HT-29 (cell line): ENCODE data around the gene TDRD10. TPM values are rescaled to one million over a fixed set of nuclear protein-coding genes. Genes with fewer than 3 reads are reported as not detected.
A peak's percentile ranks its signal among the peaks of the same experiment; 100 is the strongest.
"Not testable (repeated sequence)": the region's sequence is repeated elsewhere in the genome, so short reads cannot be mapped to it uniquely, and the experiment has no call there.

Experiments
- DNase-seq: peaks from one replicate; pipeline ENCODE4 v3.0.0-alpha.2; 2015; ENCODE audit warnings: low spot score
- total RNA-seq: library from RNA; depleted of rRNA; stranded (reverse); fragments of >200 nt; shearing (Covaris generic); gene quantifications from 2 replicates; pipeline ENCODE4 v1.2.3, GENCODE V29; 2014

Gene TDRD10
- total RNA-seq, 1 experiment from 2014 or later, result not detected

GRCh38 chr1:154479764-154480421, 22.1 kb upstream of the TDRD10 start:
- peak; percentile 93 for DNase-seq

DNA sequence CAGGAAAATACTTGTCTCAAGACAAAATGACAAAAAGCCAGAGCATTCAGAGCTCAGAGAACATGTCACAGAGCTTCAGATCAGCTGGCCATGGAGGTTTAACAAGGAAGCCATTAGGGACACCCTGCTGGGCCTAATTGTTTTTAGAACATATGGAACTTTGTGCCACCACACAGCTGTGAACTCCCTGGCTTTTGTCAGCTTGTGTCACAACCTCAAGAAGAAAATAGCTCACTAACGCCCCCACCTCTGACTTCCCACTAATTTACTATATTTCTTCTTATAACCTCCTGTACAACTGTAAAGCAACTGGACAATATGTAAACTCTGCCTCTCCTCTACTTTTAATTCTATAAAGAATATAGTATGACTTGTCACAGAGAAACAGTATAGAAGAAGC, 21.0 kb upstream of the TDRD10 start:
- no peak for DNase-seq

DNA sequence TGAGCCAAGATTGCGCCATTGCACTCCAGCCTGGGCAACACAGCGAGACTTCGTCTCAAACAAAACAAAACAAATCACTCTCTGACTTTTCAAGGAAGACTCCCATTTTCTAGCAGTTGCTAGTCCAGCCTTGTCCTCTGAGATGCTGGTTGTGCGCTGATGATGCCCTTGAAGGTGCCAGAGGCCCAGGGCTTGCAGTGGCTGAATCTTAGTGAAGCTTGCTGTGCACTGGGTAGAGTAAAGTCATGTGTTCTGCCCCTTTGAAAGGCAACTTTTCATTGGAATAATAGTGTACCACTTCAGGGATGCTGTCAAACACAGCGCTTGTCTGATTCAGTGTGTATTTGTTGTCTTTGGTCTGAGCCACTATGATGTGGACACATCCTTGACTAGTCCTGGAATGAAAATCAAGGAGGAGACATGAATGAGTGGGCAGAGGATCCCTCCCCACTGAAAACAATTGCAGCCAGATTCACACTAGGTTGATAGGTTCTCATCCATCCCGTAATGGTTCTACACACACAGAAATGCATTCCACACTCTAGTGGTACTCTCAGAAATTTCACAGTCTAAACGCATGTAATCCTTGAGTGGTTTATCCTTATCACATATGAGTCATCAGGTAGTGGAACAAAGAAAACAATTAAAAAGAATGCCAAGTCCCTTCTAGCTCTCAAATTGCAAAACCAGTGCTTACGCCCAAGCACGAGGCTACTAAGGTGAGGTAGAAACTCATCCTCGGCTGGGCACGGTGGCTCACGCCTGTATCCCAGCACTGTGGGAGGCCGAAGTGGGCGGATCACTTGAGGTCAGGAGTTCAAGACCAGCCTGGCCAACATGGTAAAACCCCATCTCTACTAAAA, 17.8 kb upstream of the TDRD10 start:
- peak; percentile 26 for DNase-seq

DNA sequence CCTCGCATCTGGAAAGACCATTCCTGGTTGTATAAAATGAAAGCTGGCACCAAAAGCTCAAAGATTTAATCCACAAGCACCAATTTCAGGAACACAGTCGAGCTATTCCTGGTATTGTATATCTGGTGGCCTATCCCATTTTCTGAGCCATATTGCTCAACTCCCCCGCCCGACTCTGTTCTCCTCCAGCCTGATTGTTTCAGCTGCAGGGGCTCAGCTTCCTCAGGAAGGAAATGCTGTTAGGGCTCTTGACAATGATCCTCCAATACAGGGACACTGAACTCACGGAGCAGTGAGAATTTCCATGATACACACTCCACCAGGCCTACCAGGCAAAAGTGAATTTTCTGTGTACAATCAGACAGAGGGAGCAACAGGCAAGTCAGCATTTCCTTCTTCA, 16.9 kb upstream of the TDRD10 start:
- DNase-seq, result no peak

- no peak for DNase-seq
These were observed 16.0 kb upstream of the TDRD10 start for GRCh38 chr1:154485910-154486496.

GRCh38 chr1:154486756-154487155, 15.3 kb upstream of the TDRD10 start:
- DNase-seq, result not testable (repeated sequence)

DNA sequence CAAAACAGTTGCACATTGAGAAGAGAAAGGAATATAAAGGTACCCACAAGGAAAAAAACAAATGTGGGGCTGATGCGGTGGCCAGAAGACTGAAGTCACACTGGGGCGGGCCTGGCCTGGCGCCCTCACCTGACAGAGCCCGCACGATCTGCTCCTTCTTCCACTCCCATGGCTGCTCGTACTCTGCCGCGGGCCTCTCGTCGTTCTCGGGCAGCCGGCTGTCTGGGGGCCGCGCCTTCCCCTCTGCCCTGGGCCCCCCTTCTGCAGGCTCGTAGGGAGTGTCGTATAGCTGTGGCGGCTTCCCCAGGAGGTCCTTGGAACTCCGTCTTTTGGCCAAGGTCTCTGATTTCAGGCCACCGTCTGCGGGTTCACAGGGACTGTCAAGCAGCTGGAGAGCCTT, 13.1 kb upstream of the TDRD10 start:
- DNase-seq, result no peak

DNA sequence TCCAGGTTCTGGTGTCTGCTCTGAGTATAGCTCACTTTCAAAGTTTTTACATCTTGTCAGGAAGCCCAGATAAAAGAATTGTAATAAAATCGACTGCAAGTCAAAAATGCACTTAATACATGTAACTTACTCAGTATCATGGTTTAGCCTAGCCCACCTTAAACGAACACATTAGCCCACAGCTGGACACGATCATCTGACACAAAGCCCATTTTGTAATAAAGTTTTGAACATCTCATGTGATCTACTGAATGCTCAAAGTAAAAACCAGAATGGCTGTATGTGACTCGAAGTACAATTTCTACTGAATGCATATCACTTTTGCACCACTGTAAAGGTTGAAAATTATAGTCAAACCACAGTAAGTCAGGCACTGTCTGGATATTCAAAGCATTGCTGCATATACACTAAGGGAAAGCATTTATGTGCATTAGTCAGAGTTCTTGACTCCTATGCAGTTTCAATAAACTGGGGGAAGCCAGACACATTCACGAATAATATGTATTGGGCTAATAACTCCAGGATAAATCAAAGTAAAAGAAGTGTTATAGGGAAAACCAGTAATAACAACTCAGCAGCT, 12.2 kb upstream of the TDRD10 start:
- DNase-seq, result no peak

GRCh38 chr1:154490317-154490716, 11.7 kb upstream of the TDRD10 start:
- no peak for DNase-seq

GRCh38 chr1:154492115-154492514, 9.9 kb upstream of the TDRD10 start:
- no peak for DNase-seq

DNA sequence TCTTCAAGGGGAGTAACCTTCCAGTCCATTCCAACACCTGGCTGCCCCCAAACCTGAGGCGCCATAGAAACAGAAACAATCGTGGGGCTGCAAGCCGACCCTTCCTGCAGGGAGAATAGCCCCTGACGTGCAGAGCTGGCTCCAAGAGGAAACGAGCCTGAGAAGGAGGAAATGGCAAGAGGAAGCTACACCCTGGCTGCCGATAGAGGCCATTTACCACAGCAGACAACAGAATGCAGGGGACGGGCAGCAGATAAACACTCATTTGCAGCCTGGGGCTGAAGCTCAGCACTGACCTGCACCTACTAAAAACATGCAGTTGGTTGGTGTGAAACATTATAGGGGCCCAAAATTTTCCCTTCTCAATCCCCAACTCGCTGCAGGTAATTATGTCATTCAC, 8.7 kb upstream of the TDRD10 start:
- DNase-seq, result no peak

DNA sequence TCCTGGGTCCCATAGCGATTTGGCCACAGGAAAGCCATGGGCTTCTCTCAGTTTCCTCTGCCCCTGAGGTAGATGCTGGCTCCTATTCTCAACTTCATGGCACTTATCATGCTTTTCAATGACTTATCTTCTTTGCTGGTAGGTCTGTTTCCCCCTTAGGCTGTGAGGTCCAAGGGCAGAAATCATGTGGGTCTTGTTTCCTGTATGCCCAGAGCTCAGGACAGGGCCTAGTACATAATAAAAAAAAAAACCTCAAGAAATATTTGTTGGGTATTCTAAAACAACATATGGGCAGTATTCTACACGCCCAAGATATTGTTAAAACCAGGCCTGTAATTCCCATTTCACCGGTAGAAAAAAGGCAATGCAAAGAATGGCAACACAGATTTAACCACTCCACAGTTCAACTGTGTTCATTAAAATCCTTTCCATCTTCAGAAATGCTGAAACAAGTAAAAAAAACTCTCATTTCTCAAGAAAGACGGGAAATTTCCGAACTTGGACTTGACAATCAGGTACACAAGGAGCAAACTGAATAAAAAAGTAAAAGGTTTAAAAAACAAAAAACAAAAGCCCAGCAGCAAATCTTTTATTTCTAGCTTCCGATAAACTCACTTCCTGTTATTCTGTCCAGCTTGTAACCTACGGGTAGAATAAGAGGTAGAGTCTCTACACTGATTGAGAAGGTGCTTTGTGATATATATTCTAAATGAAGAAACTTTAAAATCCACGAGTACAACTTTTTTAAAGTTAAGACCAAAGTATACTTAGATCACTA, 6.3 kb upstream of the TDRD10 start:
- no peak for DNase-seq

DNA sequence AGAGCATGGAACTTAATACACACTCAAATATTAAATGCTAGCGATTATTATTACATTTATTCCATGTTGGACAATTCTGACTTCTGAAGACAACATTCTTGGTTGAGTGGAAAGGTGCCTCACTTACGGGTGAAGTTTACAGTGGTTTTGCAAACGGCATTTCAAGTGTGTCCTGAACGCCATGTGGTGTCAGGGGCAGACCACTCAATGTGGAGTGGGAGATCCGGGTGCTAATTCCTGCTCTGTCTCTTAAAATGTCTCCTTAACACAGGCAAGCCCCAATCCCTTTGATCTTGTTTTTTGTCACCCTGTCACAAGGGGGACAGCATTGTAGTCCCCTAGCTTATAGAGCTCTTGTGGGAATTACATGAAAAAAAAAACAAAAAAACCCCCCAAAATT, 5.6 kb upstream of the TDRD10 start:
- DNase-seq, result no peak

GRCh38 chr1:154497026-154497806, 4.8 kb upstream of the TDRD10 start:
- DNase-seq, result no peak

DNA sequence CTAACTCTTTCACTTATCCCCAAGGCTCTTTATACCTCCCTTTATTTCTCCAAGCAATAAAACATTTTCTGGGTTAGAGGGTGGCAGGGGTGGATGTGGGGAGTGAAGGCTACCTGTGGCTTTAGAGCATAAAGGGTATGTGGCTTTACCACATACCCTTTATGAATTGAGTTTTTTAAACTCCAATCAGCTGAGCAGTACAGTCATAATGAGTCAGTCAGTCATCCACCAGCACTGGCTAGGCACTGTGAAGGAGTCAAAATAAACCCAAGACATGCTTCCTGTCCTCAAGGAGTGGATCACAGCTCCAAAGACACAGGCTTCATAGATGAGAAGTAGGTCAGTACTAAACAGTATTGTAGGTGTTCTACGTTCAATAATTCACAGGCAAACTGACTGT, 2.6 kb upstream of the TDRD10 start:
- no peak for DNase-seq

DNA sequence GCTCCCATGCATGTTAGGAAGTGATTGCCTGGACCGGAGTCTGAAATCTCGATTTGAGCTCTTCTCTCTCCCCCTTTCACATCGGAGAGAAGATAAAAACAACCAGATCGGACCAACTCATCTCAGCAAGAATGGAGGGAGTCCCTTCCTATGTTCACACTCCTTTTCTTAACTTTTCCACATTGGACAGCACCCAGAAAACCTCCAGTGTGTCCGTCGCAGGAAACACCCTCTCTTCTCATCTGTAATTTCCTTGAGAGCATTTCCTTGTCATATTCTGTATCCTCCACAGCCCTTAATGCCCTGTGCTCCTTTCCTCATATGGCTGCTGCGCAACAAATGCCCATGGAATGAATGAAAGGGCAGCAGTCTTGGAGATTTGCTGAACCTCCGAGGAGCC, 1.5 kb upstream of the TDRD10 start:
- DNase-seq, result no peak

GRCh38 chr1:154501423-154502065, 475 bp upstream of the TDRD10 start:
- DNase-seq, result no peak

DNA sequence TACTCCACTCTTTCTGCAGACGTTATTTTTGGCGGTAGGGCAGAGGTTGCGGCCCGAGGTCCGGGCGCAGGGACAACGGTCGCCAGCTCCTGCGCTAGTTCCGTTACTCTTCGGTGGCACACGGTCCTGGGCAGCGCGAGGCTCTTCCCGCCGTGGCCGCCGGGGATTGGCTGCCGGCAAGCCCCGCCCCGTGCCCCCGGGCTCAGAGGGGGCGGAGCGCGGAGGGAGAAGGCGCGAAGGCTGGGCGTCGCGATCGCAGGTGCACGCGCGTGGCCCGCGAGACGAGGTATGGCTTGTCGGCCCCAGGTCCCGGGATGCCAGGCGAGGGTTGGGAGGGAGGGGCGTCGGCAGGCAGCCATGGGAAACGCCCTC, 711 bp downstream of the TDRD10 start:
- DNase-seq, result no peak

DNA sequence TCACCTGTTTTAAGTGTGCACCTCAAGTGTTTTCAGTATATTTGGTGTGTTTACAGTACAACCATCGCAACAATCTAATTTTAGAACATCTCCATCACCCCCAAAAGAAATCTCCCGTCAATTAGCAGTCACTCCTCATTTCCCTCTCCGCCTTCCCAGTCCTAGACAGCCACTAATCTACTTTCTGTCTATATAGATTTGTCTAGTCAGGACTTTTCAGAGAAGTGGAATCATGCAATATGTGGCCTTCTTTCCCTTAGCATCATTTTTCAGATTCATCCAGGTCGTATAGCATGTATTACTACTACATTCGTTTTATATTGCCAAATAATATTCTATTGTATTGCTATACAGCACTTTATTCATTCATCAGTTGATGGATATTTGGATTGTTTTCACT, 1.9 kb downstream of the TDRD10 start:
- DNase-seq, result no peak

GRCh38 chr1:154512760-154513159, 10.7 kb downstream of the TDRD10 start:
- no peak for DNase-seq
